Calu3 (cell line): ENCODE measurements around the gene OLAH. TPM values are rescaled to one million over a fixed set of nuclear protein-coding genes. Genes with fewer than 3 reads are reported as not detected.

Experiments used
- BruUV-seq: library from RNA; stranded (reverse); fragments of 400-500 nt; replicated peaks from 2 replicates; lab custom pipeline; 2021; lab: Mats Ljungman, UMichigan
- CTCF ChIA-PET: fragments of 300-600 bp; sonication (Branson Sonifier 250); formaldehyde crosslinking; loops from one replicate; lab custom pipeline; 2022; ENCODE audit warnings: antibody characterized with exemption; lab: Charles Lee
- DNase-seq: peaks from one replicate; pipeline ENCODE4 v3.0.0; 2022
- H3K27ac Mint-ChIP-seq: one replicate; pipeline ENCODE4 v1.8.0; 2022; ENCODE audit warnings: mixed read lengths; ENCODE audit not compliant: unreplicated experiment
- H3K27me3 Mint-ChIP-seq: one replicate; pipeline ENCODE4 v1.8.0; 2022; ENCODE audit warnings: mixed read lengths; ENCODE audit not compliant: unreplicated experiment
- H3K36me3 Mint-ChIP-seq: one replicate; pipeline ENCODE4 v1.8.0; 2022; ENCODE audit warnings: mild to moderate bottlenecking, moderate library complexity, mixed read lengths; ENCODE audit not compliant: insufficient read depth, unreplicated experiment
- H3K4me1 Mint-ChIP-seq: one replicate; pipeline ENCODE4 v1.8.0; 2022; ENCODE audit warnings: mild to moderate bottlenecking, low read depth, mixed read lengths; ENCODE audit not compliant: unreplicated experiment
- H3K4me3 Mint-ChIP-seq: one replicate; pipeline ENCODE4 v1.8.0; 2022; ENCODE audit warnings: mild to moderate bottlenecking, low read depth, moderate library complexity, mixed read lengths; ENCODE audit not compliant: unreplicated experiment
- H3K9me3 Mint-ChIP-seq: one replicate; pipeline ENCODE4 v1.8.0; 2022; ENCODE audit warnings: low read depth, mixed read lengths; ENCODE audit not compliant: unreplicated experiment
- intact Hi-C: fragments of 100-400 bp; cut with micrococcal nuclease; formaldehyde crosslinking; loops from one replicate; pipeline ENCODE4 v1.10.0; 2022; ENCODE audit not compliant: unreplicated experiment
- total RNA-seq: library from RNA; stranded (reverse); gene quantifications from 2 replicates; pipeline ENCODE4 v1.2.3, GENCODE V29; 2022
- TF ChIP-seq, protein P1 (sequence below): fragments of 200-600 bp; IDR thresholded peaks from one replicate; pipeline ENCODE4 v1.8.0; 2022; ENCODE audit warnings: antibody characterized with exemption; ENCODE audit not compliant: unreplicated experiment

OLAH gene
- total RNA-seq, 1 experiment from 2014 or later: not detected

GRCh38 chr10:15099886-15100285, 56.1 kb downstream of the OLAH start:
- no peak for DNase-seq
- BruUV-seq: no TSS peak
- Mint-ChIP-seq H3K4me1 (peaks cover 24% of the 10 kb centered on the region), H3K9me3 (no peaks in the 10 kb centered on the region), H3K4me3 (peak overlapping the region; percentile 24), H3K27ac (no peak overlapping the region), H3K36me3 (peaks cover 75% of the 10 kb centered on the region), H3K27me3 (no peaks in the 10 kb centered on the region)
- intact Hi-C loops: no loop called here
- TF ChIP-seq, protein P1, sequence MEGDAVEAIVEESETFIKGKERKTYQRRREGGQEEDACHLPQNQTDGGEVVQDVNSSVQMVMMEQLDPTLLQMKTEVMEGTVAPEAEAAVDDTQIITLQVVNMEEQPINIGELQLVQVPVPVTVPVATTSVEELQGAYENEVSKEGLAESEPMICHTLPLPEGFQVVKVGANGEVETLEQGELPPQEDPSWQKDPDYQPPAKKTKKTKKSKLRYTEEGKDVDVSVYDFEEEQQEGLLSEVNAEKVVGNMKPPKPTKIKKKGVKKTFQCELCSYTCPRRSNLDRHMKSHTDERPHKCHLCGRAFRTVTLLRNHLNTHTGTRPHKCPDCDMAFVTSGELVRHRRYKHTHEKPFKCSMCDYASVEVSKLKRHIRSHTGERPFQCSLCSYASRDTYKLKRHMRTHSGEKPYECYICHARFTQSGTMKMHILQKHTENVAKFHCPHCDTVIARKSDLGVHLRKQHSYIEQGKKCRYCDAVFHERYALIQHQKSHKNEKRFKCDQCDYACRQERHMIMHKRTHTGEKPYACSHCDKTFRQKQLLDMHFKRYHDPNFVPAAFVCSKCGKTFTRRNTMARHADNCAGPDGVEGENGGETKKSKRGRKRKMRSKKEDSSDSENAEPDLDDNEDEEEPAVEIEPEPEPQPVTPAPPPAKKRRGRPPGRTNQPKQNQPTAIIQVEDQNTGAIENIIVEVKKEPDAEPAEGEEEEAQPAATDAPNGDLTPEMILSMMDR: no peak
- CTCF ChIA-PET: interaction anchor here (0.7 kb wide), 1 partner anchor 8 kb away, joined by 3 read pairs; no protein-coding TSS in a partner anchor

DNA sequence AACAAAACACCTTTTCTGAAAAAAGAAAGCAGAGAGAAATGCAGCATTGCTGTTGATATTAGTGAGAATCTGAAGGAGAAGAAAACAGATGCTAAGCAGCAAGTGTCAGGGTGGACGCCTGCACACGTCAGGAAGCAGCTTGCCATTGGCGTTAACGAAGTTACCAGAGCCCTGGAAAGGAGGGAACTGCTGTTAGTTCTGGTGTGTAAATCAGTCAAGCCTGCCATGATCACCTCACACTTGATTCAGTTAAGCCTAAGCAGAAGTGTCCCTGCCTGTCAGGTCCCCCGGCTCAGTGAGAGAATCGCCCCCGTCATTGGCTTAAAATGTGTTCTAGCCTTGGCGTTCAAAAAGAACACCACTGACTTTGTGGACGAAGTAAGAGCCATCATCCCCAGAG, 59.8 kb downstream of the OLAH start:
- DNase-seq: no peak
- no TSS peak for BruUV-seq
- Mint-ChIP-seq H3K9me3 (no peaks in the 10 kb centered on the region), H3K4me1 (peaks cover 24% of the 10 kb centered on the region), H3K27ac (no peak overlapping the region), H3K4me3 (no peak overlapping the region), H3K27me3 (no peaks in the 10 kb centered on the region), H3K36me3 (peaks cover 63% of the 10 kb centered on the region)
- CTCF ChIA-PET: no interaction called here
- intact Hi-C loops: no loop called here
- TF ChIP-seq, protein P1: no peak

- Mint-ChIP-seq H3K36me3 (peaks cover 46% of the 10 kb centered on the region), H3K27me3 (no peaks in the 10 kb centered on the region), H3K9me3 (no peaks in the 10 kb centered on the region), H3K4me3 (no peak overlapping the region), H3K4me1 (peaks cover 6% of the 10 kb centered on the region), H3K27ac (no peak overlapping the region)
- TF ChIP-seq, protein P1: peak; percentile 84
- CTCF ChIA-PET: interaction anchor here (0.7 to 1.6 kb wide), 3 partner anchors 60 to 153 kb away, joined by 4 to 7 read pairs (median 6); no protein-coding TSS in a partner anchor
- DNase-seq: peak; percentile 79
- no TSS peak for BruUV-seq
- intact Hi-C loops: loop anchor here (2.0 to 5.0 kb wide), 2 partner anchors 116 to 154 kb away; partner anchors contain the start of gene DCLRE1C
Measured at GRCh38 chr10:15106352-15107013, 62.7 kb downstream of the OLAH start.

DNA sequence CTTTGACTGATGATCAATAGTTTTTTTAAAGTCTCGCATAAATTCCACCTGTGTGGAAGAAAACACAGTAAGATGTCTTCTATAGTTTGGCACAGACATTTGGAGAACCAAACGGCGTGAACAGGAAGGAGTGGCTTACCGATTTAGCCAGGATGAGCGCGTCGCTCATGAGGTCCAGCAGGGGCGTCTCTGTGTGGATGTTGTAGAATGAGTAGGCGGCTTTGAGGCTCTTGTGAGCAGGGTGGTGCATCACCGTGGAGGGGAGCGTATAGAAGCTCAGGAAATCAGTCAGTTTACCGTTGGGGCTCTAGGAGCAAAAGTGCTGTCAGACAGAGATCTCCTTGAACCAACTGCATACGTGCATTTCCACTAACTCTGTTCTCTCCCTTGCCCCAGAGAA, 68.9 kb downstream of the OLAH start:
- CTCF ChIA-PET: interaction anchor here (0.6 kb wide), 1 partner anchor 19 kb away, joined by 5 read pairs; no protein-coding TSS in a partner anchor
- Mint-ChIP-seq H3K27ac (no peak overlapping the region), H3K4me1 (peaks cover 6% of the 10 kb centered on the region), H3K4me3 (no peak overlapping the region), H3K9me3 (no peaks in the 10 kb centered on the region), H3K36me3 (peaks cover 26% of the 10 kb centered on the region), H3K27me3 (no peaks in the 10 kb centered on the region)
- BruUV-seq: no TSS peak
- TF ChIP-seq, protein P1: no peak
- no peak for DNase-seq
- intact Hi-C loops: no loop called here
